NCI-H146 treated with DMSO at 0.1 percent for 48 hours (cell line): Measurements from ENCODE around the gene PSTPIP1.
"Not testable (repeated sequence)": the region's sequence is repeated elsewhere in the genome, so short reads cannot be mapped to it uniquely, and the experiment has no call there.

ENCODE experiments used
- DNase-seq: peaks from one replicate; lab custom pipeline; 2025; ENCODE audit not compliant: unreplicated experiment; lab: John Stamatoyannopoulos, UW

Gene PSTPIP1

GRCh38 chr15:76994971-76995945 lies at the start of gene PSTPIP1:
TSS of gene PSTPIP1 (plus strand) at chr15:76995126. CDS start at chr15:76995574, 448 bp downstream.
- DNase-seq: no peak

- DNase-seq: no peak
Observed at GRCh38 chr15:76945494-76946093, 49.3 kb upstream of the PSTPIP1 start.

- no peak for DNase-seq
Observed at GRCh38 chr15:76947454-76947853, 47.5 kb upstream of the PSTPIP1 start.

- DNase-seq: no peak
Observed at GRCh38 chr15:76951220-76951619, 43.7 kb upstream of the PSTPIP1 start.

- DNase-seq: no peak
Observed at GRCh38 chr15:76953913-76954312, 41.0 kb upstream of the PSTPIP1 start.

GRCh38 chr15:76954744-76955143 lies 40.2 kb upstream of the PSTPIP1 start:
- no peak for DNase-seq

GRCh38 chr15:76961268-76962011 lies 33.5 kb upstream of the PSTPIP1 start:
- no peak for DNase-seq

GRCh38 chr15:76962337-76963013 lies 32.5 kb upstream of the PSTPIP1 start:
- DNase-seq: no peak

GRCh38 chr15:76963596-76963995 lies 31.3 kb upstream of the PSTPIP1 start:
- DNase-seq: no peak

- no peak for DNase-seq
Observed at GRCh38 chr15:76964157-76964556, 30.8 kb upstream of the PSTPIP1 start.

GRCh38 chr15:76966051-76966450 lies 28.9 kb upstream of the PSTPIP1 start:
- DNase-seq: not testable (repeated sequence)

- no peak for DNase-seq
Observed at GRCh38 chr15:76967067-76967466, 27.9 kb upstream of the PSTPIP1 start.

- DNase-seq: no peak
Observed at GRCh38 chr15:76968306-76968705, 26.6 kb upstream of the PSTPIP1 start.

GRCh38 chr15:76972389-76973361 lies 22.3 kb upstream of the PSTPIP1 start:
- no peak for DNase-seq

- peak; percentile 37 for DNase-seq
Observed at GRCh38 chr15:76973362-76973743, 21.6 kb upstream of the PSTPIP1 start.

GRCh38 chr15:76973906-76974305 lies 21.0 kb upstream of the PSTPIP1 start:
- no peak for DNase-seq

- DNase-seq: no peak
Observed at GRCh38 chr15:76974456-76975036, 20.4 kb upstream of the PSTPIP1 start.

GRCh38 chr15:76976141-76976540 lies 18.8 kb upstream of the PSTPIP1 start:
- no peak for DNase-seq

GRCh38 chr15:76976572-76977270 lies 18.2 kb upstream of the PSTPIP1 start:
- no peak for DNase-seq
